ENCODE measurements around the gene SUCNR1.
"Not testable (repeated sequence)": the region's sequence is repeated elsewhere in the genome, so short reads cannot be mapped to it uniquely, and the experiment has no call there.

The SUCNR1 gene

GRCh38 chr3:151880416-151880690 is 6.9 kb downstream of the SUCNR1 start:
- no peak for DNase-seq (ENCODE audit: insufficient read length, low spot score)
- TF ChIP-seq CTCF (IDR thresholded peaks at IDR 0.05; ENCODE audit: insufficient read depth, missing control alignments): no peak
- no peak for FAIRE-seq

GRCh38 chr3:151881137-151881536 is 7.7 kb downstream of the SUCNR1 start:
- DNase-seq (ENCODE audit: insufficient read length, low spot score) (no peak), FAIRE-seq (no peak)
- no peak for TF ChIP-seq CTCF (IDR thresholded peaks at IDR 0.05; ENCODE audit: insufficient read depth, missing control alignments)

- not testable (repeated sequence) for FAIRE-seq
Observed at GRCh38 chr3:151885397-151885796, 12.0 kb downstream of the SUCNR1 start.

GRCh38 chr3:151887450-151888211 is 14.2 kb downstream of the SUCNR1 start:
- not testable (repeated sequence) for DNase-seq (ENCODE audit: insufficient read length, low spot score); FAIRE-seq

More at GRCh38 chr3:151885397-151885796, 12.0 kb downstream of the SUCNR1 start:
- not testable (repeated sequence) for DNase-seq (ENCODE audit: insufficient read length, low spot score)

- DNase-seq (ENCODE audit: insufficient read length, low spot score): no peak
- no peak for TF ChIP-seq CTCF (IDR thresholded peaks at IDR 0.05; ENCODE audit: insufficient read depth, missing control alignments)
- no peak for FAIRE-seq
Observed at GRCh38 chr3:151890721-151891141, 17.3 kb downstream of the SUCNR1 start.

- FAIRE-seq (no peak), DNase-seq (ENCODE audit: insufficient read length, low spot score) (no peak)
- no peak for TF ChIP-seq CTCF (IDR thresholded peaks at IDR 0.05; ENCODE audit: insufficient read depth, missing control alignments)
Observed at GRCh38 chr3:151891721-151892120, 18.3 kb downstream of the SUCNR1 start.

GRCh38 chr3:151894219-151894618 is 20.8 kb downstream of the SUCNR1 start:
- FAIRE-seq: no peak
- no peak for TF ChIP-seq CTCF (IDR thresholded peaks at IDR 0.05; ENCODE audit: insufficient read depth, missing control alignments)
- no peak for DNase-seq (ENCODE audit: insufficient read length, low spot score)

GRCh38 chr3:151895478-151896241 is 22.2 kb downstream of the SUCNR1 start:
- no peak for DNase-seq (ENCODE audit: insufficient read length, low spot score)
- TF ChIP-seq CTCF (IDR thresholded peaks at IDR 0.05; ENCODE audit: insufficient read depth, missing control alignments): no peak
- FAIRE-seq: no peak

All from D721Med (cell line).